Measurements from ENCODE around the gene CACNG8.
"Not testable (repeated sequence)": the region's sequence is repeated elsewhere in the genome, so short reads cannot be mapped to it uniquely, and the experiment has no call there.

CACNG8 gene

DNA sequence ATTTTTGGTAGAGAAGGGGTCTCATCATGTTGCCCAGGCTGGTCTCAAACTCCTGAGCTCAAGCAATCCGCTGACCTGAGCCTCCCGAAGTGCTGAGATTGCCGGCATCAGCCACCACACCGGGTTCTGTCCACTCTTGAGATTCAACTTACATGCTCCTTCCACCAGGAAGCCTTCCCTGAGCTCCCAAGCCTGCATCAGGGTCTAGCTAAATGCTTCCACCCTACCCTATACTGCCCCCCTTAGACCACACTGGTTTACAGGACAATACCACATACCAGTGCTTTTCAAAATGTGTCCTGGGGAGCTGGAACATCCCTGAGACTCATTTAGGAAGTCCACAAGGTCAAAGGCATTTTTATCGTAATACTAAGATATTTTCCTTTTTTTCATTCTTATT is 15.1 kb upstream of the CACNG8 start:
- H3K9me3 ChIP-seq (ENCODE audit: control insufficient read depth, insufficient read depth, low read depth, low read length): no peaks in the 10 kb centered on the region
- peaks cover 5% of the 10 kb centered on the region; the same call in 1 of the 2 replicates for H3K27me3 ChIP-seq (ENCODE audit: control insufficient read depth, insufficient read depth, low read length)
- H3K4me3 ChIP-seq (ENCODE audit: low read depth, low read length): no peak overlapping the region
- H3K27ac ChIP-seq (ENCODE audit: low read depth, low read length): no peak overlapping the region
- H3K9ac ChIP-seq (ENCODE audit: low read length): no peak overlapping the region
- H3K36me3 ChIP-seq (ENCODE audit: control insufficient read depth, insufficient read depth, low read length): no peaks in the 10 kb centered on the region
- H3K4me1 ChIP-seq (ENCODE audit: control insufficient read depth, insufficient read depth, low read length): 0 out of 2 replicates have a peak, but pooled peaks cover 3% of the 10 kb centered on the region

DNA sequence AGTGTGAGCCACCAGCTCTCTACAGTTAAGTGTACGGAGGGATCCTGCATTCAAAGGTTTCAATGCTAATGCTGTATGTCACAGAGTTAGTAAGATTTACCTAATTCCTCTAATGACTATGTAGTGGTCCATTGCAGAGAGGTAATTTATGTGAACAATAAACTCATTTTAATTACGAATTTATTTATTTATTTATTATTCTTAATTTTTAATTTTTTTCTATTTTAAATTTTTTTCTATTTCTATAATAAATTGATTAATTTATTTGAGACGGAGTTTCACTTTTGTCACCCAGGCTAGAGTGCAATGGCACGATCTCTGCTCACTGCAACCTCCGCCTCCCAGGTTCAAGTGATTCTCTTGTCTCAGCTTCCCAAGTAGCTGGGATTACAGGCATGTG is 14.1 kb upstream of the CACNG8 start:
- H3K36me3 ChIP-seq (ENCODE audit: control insufficient read depth, insufficient read depth, low read length); H3K9me3 ChIP-seq (ENCODE audit: control insufficient read depth, insufficient read depth, low read depth, low read length); H3K27ac ChIP-seq (ENCODE audit: low read depth, low read length); H3K27me3 ChIP-seq (ENCODE audit: control insufficient read depth, insufficient read depth, low read length); H3K9ac ChIP-seq (ENCODE audit: low read length); H3K4me1 ChIP-seq (ENCODE audit: control insufficient read depth, insufficient read depth, low read length); H3K4me3 ChIP-seq (ENCODE audit: low read depth, low read length): not testable (repeated sequence)

DNA sequence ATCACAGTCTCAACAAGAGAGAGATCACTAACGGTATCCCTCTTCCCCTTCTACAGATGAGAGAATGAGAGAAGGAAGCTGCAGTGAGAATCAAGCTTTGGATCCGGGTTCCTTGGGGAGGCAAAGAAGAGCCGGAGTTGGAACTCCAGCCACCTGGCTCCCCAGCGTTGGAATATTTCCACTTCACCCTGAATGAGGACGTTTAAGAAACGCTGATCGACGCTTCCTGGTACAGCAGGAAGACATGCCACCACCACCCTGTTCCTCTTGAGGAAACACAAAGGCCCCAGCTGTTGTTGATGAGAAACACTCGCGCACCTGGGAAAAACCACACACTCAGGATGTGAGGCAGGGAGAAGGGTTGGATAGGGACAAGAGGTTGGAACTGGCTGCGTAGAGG is 11.3 kb upstream of the CACNG8 start:
- Histone ChIP-seq H3K36me3 (ENCODE audit: control insufficient read depth, insufficient read depth, low read length) (no peaks in the 10 kb centered on the region), H3K4me1 (ENCODE audit: control insufficient read depth, insufficient read depth, low read length) (no peaks in the 10 kb centered on the region), H3K9ac (ENCODE audit: low read length) (no peak overlapping the region), H3K27me3 (ENCODE audit: control insufficient read depth, insufficient read depth, low read length) (no peaks in the 10 kb centered on the region), H3K27ac (ENCODE audit: low read depth, low read length) (no peak overlapping the region), H3K4me3 (ENCODE audit: low read depth, low read length) (no peak overlapping the region), H3K9me3 (ENCODE audit: control insufficient read depth, insufficient read depth, low read depth, low read length) (no peaks in the 10 kb centered on the region)

DNA sequence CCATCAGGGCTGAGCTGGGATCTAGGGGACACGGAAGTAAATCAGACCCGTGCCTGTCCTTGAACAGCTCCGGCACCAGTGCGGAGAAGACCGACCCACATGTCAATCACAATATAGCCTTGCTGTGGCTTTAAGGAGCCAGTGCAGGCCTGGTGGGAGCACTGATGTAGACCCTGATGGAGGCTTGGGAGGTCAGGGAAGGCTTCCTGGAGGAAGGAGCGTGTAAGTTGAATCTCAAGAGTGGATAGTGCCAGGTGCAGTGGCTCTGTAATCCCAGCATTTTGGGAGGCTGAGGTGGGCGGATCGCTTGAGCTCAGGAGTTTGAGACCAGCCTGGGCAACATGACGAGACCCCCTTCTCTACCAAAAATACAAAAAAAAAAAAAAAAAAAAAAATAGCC is 10.8 kb upstream of the CACNG8 start:
- no peak overlapping the region for H3K9ac ChIP-seq (ENCODE audit: low read length)
- no peak overlapping the region for H3K4me3 ChIP-seq (ENCODE audit: low read depth, low read length)
- H3K9me3 ChIP-seq (ENCODE audit: control insufficient read depth, insufficient read depth, low read depth, low read length): no peaks in the 10 kb centered on the region
- H3K4me1 ChIP-seq (ENCODE audit: control insufficient read depth, insufficient read depth, low read length): 0 out of 2 replicates have a peak, but pooled peaks cover under 1% of the 10 kb centered on the region
- H3K27ac ChIP-seq (ENCODE audit: low read depth, low read length): no peak overlapping the region
- H3K27me3 ChIP-seq (ENCODE audit: control insufficient read depth, insufficient read depth, low read length): 0 out of 2 replicates have a peak, but pooled peaks cover under 1% of the 10 kb centered on the region
- no peaks in the 10 kb centered on the region for H3K36me3 ChIP-seq (ENCODE audit: control insufficient read depth, insufficient read depth, low read length)

DNA sequence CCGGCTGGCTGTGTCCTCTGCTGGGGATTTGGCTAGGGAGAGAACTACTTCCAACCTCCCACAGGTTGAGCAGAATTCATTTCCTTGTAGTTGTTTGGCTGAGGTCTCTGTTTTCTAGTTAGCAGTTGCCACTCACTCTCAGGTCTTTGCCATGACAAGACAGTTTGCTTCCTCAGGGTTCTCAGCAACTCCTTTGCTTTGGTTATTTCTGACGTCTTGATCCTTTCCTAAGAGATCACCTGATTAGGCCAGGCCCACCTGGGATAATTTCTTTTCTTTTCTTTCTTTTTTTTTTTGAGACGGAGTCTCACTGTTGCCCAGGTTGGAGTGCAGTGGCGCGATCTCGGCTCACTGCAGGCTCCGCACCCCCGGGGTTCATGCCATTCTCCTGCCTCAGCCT is 9.4 kb upstream of the CACNG8 start:
- Histone ChIP-seq H3K36me3 (ENCODE audit: control insufficient read depth, insufficient read depth, low read length) (no peaks in the 10 kb centered on the region), H3K9ac (ENCODE audit: low read length) (no peak overlapping the region), H3K4me1 (ENCODE audit: control insufficient read depth, insufficient read depth, low read length) (peaks cover 13% of the 10 kb centered on the region; the same call in 1 of the 2 replicates), H3K4me3 (ENCODE audit: low read depth, low read length) (no peak overlapping the region), H3K27ac (ENCODE audit: low read depth, low read length) (no peak overlapping the region), H3K27me3 (ENCODE audit: control insufficient read depth, insufficient read depth, low read length) (peaks cover 14% of the 10 kb centered on the region), H3K9me3 (ENCODE audit: control insufficient read depth, insufficient read depth, low read depth, low read length) (no peaks in the 10 kb centered on the region)

DNA sequence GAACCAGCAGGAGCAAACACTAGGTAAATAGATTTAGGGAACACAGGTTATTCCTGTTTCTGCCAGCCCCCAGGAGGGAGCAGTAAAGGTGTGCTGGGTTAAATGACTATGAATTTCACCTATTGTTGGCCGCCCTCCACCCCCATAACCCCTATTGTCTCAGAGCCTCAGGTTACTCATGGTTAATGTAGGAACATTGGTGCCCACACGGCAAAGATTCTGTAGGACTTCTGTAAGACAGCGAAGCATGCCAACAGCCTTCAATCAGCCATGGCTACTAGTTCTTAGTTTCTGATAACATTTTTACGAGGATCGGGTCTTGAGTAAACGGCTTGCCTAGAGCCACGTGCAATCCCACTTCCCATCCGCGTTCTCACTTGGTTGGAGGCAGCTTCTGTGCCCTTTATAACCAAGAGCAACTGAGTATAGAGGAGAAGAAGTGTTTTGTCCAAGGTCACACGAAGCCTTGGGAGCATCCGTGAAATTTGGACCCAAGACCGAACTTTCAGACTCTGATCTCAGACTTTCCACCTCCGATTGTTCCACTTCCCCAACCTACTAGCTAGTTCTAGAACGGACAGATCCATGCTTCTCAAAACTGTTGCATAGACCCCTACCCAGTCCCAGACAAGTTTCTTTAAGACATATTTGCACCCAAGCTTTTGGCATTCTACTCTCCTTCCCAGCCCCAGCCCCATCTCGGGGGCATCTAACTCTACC is 5.1 kb upstream of the CACNG8 start:
- no peak overlapping the region for H3K9ac ChIP-seq (ENCODE audit: low read length)
- H3K4me3 ChIP-seq (ENCODE audit: low read depth, low read length): peak overlapping the region; percentile 37
- no peaks in the 10 kb centered on the region for H3K36me3 ChIP-seq (ENCODE audit: control insufficient read depth, insufficient read depth, low read length)
- peaks cover 52% of the 10 kb centered on the region for H3K27me3 ChIP-seq (ENCODE audit: control insufficient read depth, insufficient read depth, low read length)
- H3K9me3 ChIP-seq (ENCODE audit: control insufficient read depth, insufficient read depth, low read depth, low read length): no peaks in the 10 kb centered on the region
- H3K4me1 ChIP-seq (ENCODE audit: control insufficient read depth, insufficient read depth, low read length): peaks cover 29% of the 10 kb centered on the region
- no peak overlapping the region for H3K27ac ChIP-seq (ENCODE audit: low read depth, low read length)

DNA sequence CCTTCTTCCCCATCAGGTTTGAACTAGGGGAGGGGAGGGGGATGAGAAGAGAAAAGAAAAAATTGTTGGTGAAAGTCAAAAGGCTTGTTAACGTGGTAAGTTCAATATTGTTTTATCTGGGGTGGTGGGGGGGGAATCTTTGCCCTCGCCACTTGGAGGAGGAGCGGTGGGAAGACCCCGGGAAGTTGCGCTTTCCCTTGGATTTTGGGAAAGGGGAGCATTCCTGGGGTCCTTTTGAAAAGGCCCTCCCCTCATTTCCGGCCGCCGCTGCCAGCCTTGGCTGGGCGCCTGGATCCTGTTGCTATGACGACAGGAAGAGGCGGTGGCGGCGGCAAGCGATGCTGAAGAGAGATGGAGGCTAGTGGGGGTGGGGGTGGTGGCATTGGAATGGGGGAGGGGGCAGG is 4.6 kb upstream of the CACNG8 start:
- no peaks in the 10 kb centered on the region for H3K9me3 ChIP-seq (ENCODE audit: control insufficient read depth, insufficient read depth, low read depth, low read length)
- no peak overlapping the region for H3K27ac ChIP-seq (ENCODE audit: low read depth, low read length)
- H3K9ac ChIP-seq (ENCODE audit: low read length): no peak overlapping the region
- H3K27me3 ChIP-seq (ENCODE audit: control insufficient read depth, insufficient read depth, low read length): peaks cover 55% of the 10 kb centered on the region
- no peaks in the 10 kb centered on the region for H3K36me3 ChIP-seq (ENCODE audit: control insufficient read depth, insufficient read depth, low read length)
- H3K4me1 ChIP-seq (ENCODE audit: control insufficient read depth, insufficient read depth, low read length): peaks cover 29% of the 10 kb centered on the region
- peak overlapping the region; percentile 37 for H3K4me3 ChIP-seq (ENCODE audit: low read depth, low read length)

DNA sequence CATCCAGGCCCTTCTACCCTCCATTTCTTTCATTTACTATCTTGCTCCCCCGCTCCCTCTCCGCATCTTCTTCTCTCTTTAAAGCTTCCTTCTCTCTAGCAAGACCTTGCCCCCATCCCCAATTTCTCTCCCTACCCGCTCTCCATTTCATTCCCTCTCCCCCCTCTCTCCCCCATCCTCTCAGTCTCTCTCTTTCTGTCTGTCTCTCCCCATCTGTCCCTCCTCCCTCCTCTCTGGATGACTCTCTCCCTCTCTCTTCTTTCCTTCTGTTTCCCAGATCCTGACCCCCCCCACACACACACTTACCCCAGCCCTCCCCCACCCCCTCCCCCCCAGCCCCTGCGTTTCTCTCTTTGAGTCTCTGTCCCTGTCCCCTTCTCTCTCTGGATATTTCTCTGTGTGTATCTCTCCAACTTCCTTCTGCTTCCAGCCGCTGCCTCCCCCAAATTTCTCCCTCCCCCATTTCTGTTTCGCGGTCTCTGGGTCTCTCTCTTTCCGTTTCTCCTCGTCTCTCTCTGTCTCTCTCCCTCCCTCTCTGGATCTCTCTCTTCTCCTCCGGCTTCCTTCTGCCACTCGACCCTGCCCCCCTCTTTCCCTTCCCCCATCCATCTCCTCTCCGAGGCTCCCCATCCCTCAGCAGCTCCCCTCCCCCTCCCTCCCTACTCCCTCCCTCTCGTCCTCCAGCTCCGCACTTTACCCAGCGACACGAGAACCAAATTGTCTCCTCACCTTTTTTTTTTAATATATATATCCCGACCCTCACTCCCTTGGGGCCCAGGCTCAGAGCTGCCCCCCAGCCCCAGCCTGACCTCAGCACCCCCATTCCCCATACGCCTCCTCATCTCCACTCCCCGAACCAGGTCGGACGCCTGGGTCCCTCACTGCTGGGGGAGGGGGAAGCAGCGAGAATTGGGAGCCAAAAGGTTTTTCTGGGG is 3.6 kb upstream of the CACNG8 start:
- H3K9me3 ChIP-seq (ENCODE audit: control insufficient read depth, insufficient read depth, low read depth, low read length): no peaks in the 10 kb centered on the region
- peaks cover 29% of the 10 kb centered on the region for H3K4me1 ChIP-seq (ENCODE audit: control insufficient read depth, insufficient read depth, low read length)
- no peak overlapping the region for H3K9ac ChIP-seq (ENCODE audit: low read length)
- H3K27ac ChIP-seq (ENCODE audit: low read depth, low read length): no peak overlapping the region
- no peaks in the 10 kb centered on the region for H3K36me3 ChIP-seq (ENCODE audit: control insufficient read depth, insufficient read depth, low read length)
- H3K4me3 ChIP-seq (ENCODE audit: low read depth, low read length): peak overlapping the region; percentile 52
- peaks cover 64% of the 10 kb centered on the region for H3K27me3 ChIP-seq (ENCODE audit: control insufficient read depth, insufficient read depth, low read length)

DNA sequence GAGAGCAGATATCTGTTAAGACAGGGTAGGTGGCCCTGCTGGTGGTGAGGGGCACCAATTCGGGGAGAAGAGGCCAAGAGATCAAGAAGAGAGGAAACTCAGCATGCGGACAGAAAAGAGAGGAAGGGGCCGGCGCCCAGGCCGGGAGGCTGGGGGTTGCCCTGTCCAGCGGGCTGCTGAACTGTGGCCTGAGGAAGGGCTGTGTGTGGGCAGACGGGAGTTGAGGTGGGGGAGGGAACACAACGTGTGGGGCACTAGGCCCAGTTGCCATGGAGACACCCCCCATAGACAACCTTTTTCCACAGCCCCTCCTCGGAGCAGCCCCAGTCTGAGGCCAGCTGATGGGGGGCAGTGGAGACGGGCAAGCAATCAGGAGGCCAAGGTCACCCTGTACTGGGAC is 2.5 kb upstream of the CACNG8 start:
- Histone ChIP-seq H3K9ac (ENCODE audit: low read length) (peak overlapping the region; percentile 16), H3K27ac (ENCODE audit: low read depth, low read length) (no peak overlapping the region), H3K4me1 (ENCODE audit: control insufficient read depth, insufficient read depth, low read length) (peaks cover 29% of the 10 kb centered on the region), H3K4me3 (ENCODE audit: low read depth, low read length) (peak overlapping the region; percentile 41), H3K27me3 (ENCODE audit: control insufficient read depth, insufficient read depth, low read length) (peaks cover 75% of the 10 kb centered on the region), H3K36me3 (ENCODE audit: control insufficient read depth, insufficient read depth, low read length) (peaks cover 4% of the 10 kb centered on the region; the same call in 1 of the 2 replicates), H3K9me3 (ENCODE audit: control insufficient read depth, insufficient read depth, low read depth, low read length) (no peaks in the 10 kb centered on the region)

DNA sequence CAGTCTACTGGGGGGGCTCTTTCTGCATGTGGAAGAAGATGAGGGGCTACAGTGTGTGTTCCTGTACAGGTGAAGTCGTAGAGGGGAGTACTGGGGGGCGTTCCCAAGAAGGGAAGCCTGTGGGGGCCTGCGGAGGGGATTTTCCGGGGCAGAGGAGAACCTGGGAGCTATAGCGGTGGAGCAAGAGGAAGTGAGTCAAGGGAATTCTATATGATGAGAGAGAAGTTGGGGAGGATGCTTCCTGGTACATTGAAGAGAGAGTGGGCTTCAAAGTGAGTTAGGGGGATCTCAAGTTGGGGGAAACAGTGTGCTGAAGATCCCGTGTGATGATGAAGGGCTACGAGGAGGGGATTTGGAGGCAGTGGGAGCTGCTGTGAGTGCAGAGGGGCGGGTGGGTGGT is 1.9 kb upstream of the CACNG8 start:
- Histone ChIP-seq H3K36me3 (ENCODE audit: control insufficient read depth, insufficient read depth, low read length) (peaks cover 4% of the 10 kb centered on the region; the same call in 1 of the 2 replicates), H3K9ac (ENCODE audit: low read length) (no peak overlapping the region), H3K4me3 (ENCODE audit: low read depth, low read length) (peak overlapping the region; percentile 41), H3K27ac (ENCODE audit: low read depth, low read length) (no peak overlapping the region), H3K9me3 (ENCODE audit: control insufficient read depth, insufficient read depth, low read depth, low read length) (no peaks in the 10 kb centered on the region), H3K4me1 (ENCODE audit: control insufficient read depth, insufficient read depth, low read length) (peaks cover 29% of the 10 kb centered on the region), H3K27me3 (ENCODE audit: control insufficient read depth, insufficient read depth, low read length) (peaks cover 78% of the 10 kb centered on the region)
